T-helper 2 cell treated with Interferon-gamma antibody and Interleukin-4, amounts not matched to agents 5 μg/mL and 100 μg/mL, for 36 hours (primary cell): ENCODE data around the gene APEX2.
"Not testable (repeated sequence)": the region's sequence is repeated elsewhere in the genome, so short reads cannot be mapped to it uniquely, and the experiment has no call there.

Experiments
- DNase-seq: peaks from one replicate; pipeline ENCODE4 v3.0.0; 2021; ENCODE audit warnings: low spot score
- H3K27ac Mint-ChIP-seq: one replicate; pipeline ENCODE4 v1.8.0; 2021; ENCODE audit warnings: mild to moderate bottlenecking, mixed read lengths
- H3K27me3 Mint-ChIP-seq: one replicate; pipeline ENCODE4 v1.8.0; 2021; ENCODE audit warnings: low read depth, mixed read lengths
- H3K36me3 Mint-ChIP-seq: one replicate; pipeline ENCODE4 v1.8.0; 2021; ENCODE audit warnings: low read depth, mixed read lengths
- H3K4me1 Mint-ChIP-seq: one replicate; pipeline ENCODE4 v1.8.0; 2021; ENCODE audit warnings: low read depth, mixed read lengths
- H3K4me3 Mint-ChIP-seq: one replicate; pipeline ENCODE4 v1.8.0; 2022; ENCODE audit warnings: mild to moderate bottlenecking, moderate library complexity, mixed read lengths
- H3K9me3 Mint-ChIP-seq: one replicate; pipeline ENCODE4 v1.8.0; 2021; ENCODE audit warnings: mixed read lengths

APEX2 gene

GRCh38 chrX:55030271-55031205 lies 30.4 kb downstream of the APEX2 start, which contains the start of gene ALAS2:
Gene ALAS2 (minus strand): TSS chrX:55030977. CDS start chrX:55026000, 4,977 bp downstream.
- no peak for DNase-seq
- H3K4me3 Mint-ChIP-seq: no peak within 1 kb of the TSS
- H3K27ac Mint-ChIP-seq: no peak within 1 kb of the TSS
- no peaks in the 10 kb centered on the region for H3K36me3 Mint-ChIP-seq
- H3K27me3 Mint-ChIP-seq: no peaks in the 10 kb centered on the region
- no peaks in the 10 kb centered on the region for H3K9me3 Mint-ChIP-seq
- peaks cover 3% of the 10 kb centered on the region for H3K4me1 Mint-ChIP-seq

GRCh38 chrX:55033429-55033828 lies 33.3 kb downstream of the APEX2 start:
- no peaks in the 10 kb centered on the region for H3K9me3 Mint-ChIP-seq

GRCh38 chrX:55039471-55039870 lies 39.3 kb downstream of the APEX2 start:
- Mint-ChIP-seq H3K4me1 (no peaks in the 10 kb centered on the region), H3K27ac (no peak overlapping the region), H3K36me3 (no peaks in the 10 kb centered on the region), H3K9me3 (no peaks in the 10 kb centered on the region), H3K27me3 (no peaks in the 10 kb centered on the region), H3K4me3 (no peak overlapping the region)
- no peak for DNase-seq

More at GRCh38 chrX:55033429-55033828, 33.3 kb downstream of the APEX2 start:
- H3K4me3 Mint-ChIP-seq: no peak overlapping the region
- H3K36me3 Mint-ChIP-seq: no peaks in the 10 kb centered on the region
- no peaks in the 10 kb centered on the region for H3K4me1 Mint-ChIP-seq
- H3K27ac Mint-ChIP-seq: no peak overlapping the region
- DNase-seq: no peak
- H3K27me3 Mint-ChIP-seq: no peaks in the 10 kb centered on the region

- Mint-ChIP-seq H3K9me3 (no peaks in the 10 kb centered on the region), H3K27ac (no peak overlapping the region), H3K27me3 (no peaks in the 10 kb centered on the region), H3K36me3 (no peaks in the 10 kb centered on the region), H3K4me1 (no peaks in the 10 kb centered on the region), H3K4me3 (no peak overlapping the region)
- DNase-seq: no peak
Measured at GRCh38 chrX:55041514-55041913, 41.4 kb downstream of the APEX2 start.

- H3K27me3 Mint-ChIP-seq, H3K9me3 Mint-ChIP-seq, H3K4me3 Mint-ChIP-seq, H3K4me1 Mint-ChIP-seq, H3K36me3 Mint-ChIP-seq, DNase-seq, H3K27ac Mint-ChIP-seq: not testable (repeated sequence)
Measured at GRCh38 chrX:55050599-55050998, 50.4 kb downstream of the APEX2 start.

- H3K4me3 Mint-ChIP-seq: peak overlapping the region; percentile 77
- no peak overlapping the region for H3K27ac Mint-ChIP-seq
- peaks cover 2% of the 10 kb centered on the region for H3K27me3 Mint-ChIP-seq
- H3K36me3 Mint-ChIP-seq: no peaks in the 10 kb centered on the region
- DNase-seq: peak; percentile 3
- H3K9me3 Mint-ChIP-seq: no peaks in the 10 kb centered on the region
- H3K4me1 Mint-ChIP-seq: peaks cover 18% of the 10 kb centered on the region
Measured at GRCh38 chrX:55056820-55057674, 56.9 kb downstream of the APEX2 start.

- H3K27ac Mint-ChIP-seq: no peak overlapping the region
- H3K36me3 Mint-ChIP-seq: no peaks in the 10 kb centered on the region
- peaks cover 18% of the 10 kb centered on the region for H3K4me1 Mint-ChIP-seq
- no peak for DNase-seq
- no peaks in the 10 kb centered on the region for H3K9me3 Mint-ChIP-seq
- peak overlapping the region; percentile 77 for H3K4me3 Mint-ChIP-seq
- peaks cover 2% of the 10 kb centered on the region for H3K27me3 Mint-ChIP-seq
Measured at GRCh38 chrX:55057675-55058249, 57.6 kb downstream of the APEX2 start.
